BJ (cell line): ENCODE measurements around the gene MAN1B1. TPM values are rescaled to one million over a fixed set of nuclear protein-coding genes. Genes with fewer than 3 reads are reported as not detected.

ENCODE experiments used
- CTCF ChIA-PET: fragments of 350-600 bp; formaldehyde crosslinking; extraction: SDS; loops from one replicate; lab custom pipeline; 2021; ENCODE audit warnings: antibody characterized with exemption, inconsistent platforms; lab: Yijun Ruan, JAX
- POLR2A ChIA-PET: fragments of 300-600 bp; sonication (Branson Sonifier 250); formaldehyde crosslinking; extraction: SDS; loops from one replicate; lab custom pipeline; 2021; ENCODE audit warnings: antibody characterized with exemption; lab: Charles Lee
- DNase-seq: peaks from one replicate; pipeline ENCODE4 v3.0.0-alpha.2; 2011; ENCODE audit warnings: low read depth
- H3K27me3 ChIP-seq: 2 replicates; pipeline ENCODE4 v1.6.0; 2011; ENCODE audit warnings: low read length; ENCODE audit not compliant: control insufficient read depth, insufficient read depth
- H3K36me3 ChIP-seq: 2 replicates; pipeline ENCODE4 v1.5.1; 2011; ENCODE audit warnings: low read length; ENCODE audit not compliant: control insufficient read depth, insufficient read depth
- H3K4me3 ChIP-seq: 2 replicates; pipeline ENCODE4 v1.5.1; 2011; ENCODE audit warnings: low read depth, mild to moderate bottlenecking, control low read depth, low read length
- CTCF ChIP-seq: IDR thresholded peaks from 2 replicates; pipeline ENCODE4 v1.5.1; 2011; ENCODE audit warnings: low read depth, mild to moderate bottlenecking, control low read depth, inconsistent platforms, low read length, moderate library complexity; ENCODE audit not compliant: insufficient read depth
- polyA plus RNA-seq: library from polyadenylated mRNA; depleted of rRNA; stranded (reverse); fragments of >200 nt; gene quantifications from 2 replicates; pipeline ENCODE4 v1.2.3, GENCODE V29; 2011

MAN1B1 gene
- polyA plus RNA-seq, 1 experiment: 80.0 TPM

GRCh38 chr9:137148242-137148641, 61.5 kb downstream of the MAN1B1 start:
- POLR2A ChIA-PET: no interaction called here
- Histone ChIP-seq H3K36me3 (no peaks in the 10 kb centered on the region), H3K27me3 (0 out of 2 replicates have a peak, but pooled peaks cover 3% of the 10 kb centered on the region), H3K4me3 (no peak overlapping the region)
- DNase-seq: no peak
- CTCF ChIA-PET: no interaction called here
- TF ChIP-seq CTCF: no peak

- no peak for DNase-seq
- CTCF ChIA-PET: no interaction called here
- TF ChIP-seq CTCF: no peak
These were observed 61.9 kb downstream of the MAN1B1 start for GRCh38 chr9:137148661-137149060.

GRCh38 chr9:137149363-137149762, 62.6 kb downstream of the MAN1B1 start:
- TF ChIP-seq CTCF: no peak
- POLR2A ChIA-PET: no interaction called here

More at GRCh38 chr9:137148661-137149060, 61.9 kb downstream of the MAN1B1 start:
- no peaks in the 10 kb centered on the region for H3K36me3 ChIP-seq
- H3K27me3 ChIP-seq: 0 out of 2 replicates have a peak, but pooled peaks cover 3% of the 10 kb centered on the region
- no peak overlapping the region for H3K4me3 ChIP-seq
- POLR2A ChIA-PET: no interaction called here

GRCh38 chr9:137149942-137150616, 63.3 kb downstream of the MAN1B1 start:
- Histone ChIP-seq H3K27me3 (0 out of 2 replicates have a peak, but pooled peaks cover 3% of the 10 kb centered on the region), H3K4me3 (no peak overlapping the region), H3K36me3 (no peaks in the 10 kb centered on the region)
- no peak for DNase-seq
- TF ChIP-seq CTCF: no peak
- CTCF ChIA-PET: interaction anchor here (0.7 kb wide), 2 partner anchors 25 to 73 kb away, joined by 3 read pairs; no protein-coding TSS in a partner anchor
- POLR2A ChIA-PET: no interaction called here

More at GRCh38 chr9:137149363-137149762, 62.6 kb downstream of the MAN1B1 start:
- DNase-seq: no peak
- 0 out of 2 replicates have a peak, but pooled peaks cover 3% of the 10 kb centered on the region for H3K27me3 ChIP-seq
- no peaks in the 10 kb centered on the region for H3K36me3 ChIP-seq
- CTCF ChIA-PET: no interaction called here
- H3K4me3 ChIP-seq: no peak overlapping the region

- no peak for TF ChIP-seq CTCF
- POLR2A ChIA-PET: no interaction called here
- CTCF ChIA-PET: interaction anchor here (0.7 to 1.0 kb wide), 3 partner anchors 11 to 73 kb away, joined by 3 read pairs; no protein-coding TSS in a partner anchor
- DNase-seq: no peak
- Histone ChIP-seq H3K4me3 (no peak overlapping the region), H3K27me3 (0 out of 2 replicates have a peak, but pooled peaks cover 3% of the 10 kb centered on the region), H3K36me3 (no peaks in the 10 kb centered on the region)
These were observed 64.1 kb downstream of the MAN1B1 start for GRCh38 chr9:137150617-137151457.
